GM21423 (cell line): Measurements from ENCODE around the gene WSB1.

Experiments
- ATAC-seq: cut with Tn5 transposase; IDR thresholded peaks from one replicate; pipeline ENCODE4 v1.9.1; 2021; ENCODE audit warnings: mild to moderate bottlenecking, moderate library complexity; ENCODE audit not compliant: unreplicated experiment

The WSB1 gene

DNA sequence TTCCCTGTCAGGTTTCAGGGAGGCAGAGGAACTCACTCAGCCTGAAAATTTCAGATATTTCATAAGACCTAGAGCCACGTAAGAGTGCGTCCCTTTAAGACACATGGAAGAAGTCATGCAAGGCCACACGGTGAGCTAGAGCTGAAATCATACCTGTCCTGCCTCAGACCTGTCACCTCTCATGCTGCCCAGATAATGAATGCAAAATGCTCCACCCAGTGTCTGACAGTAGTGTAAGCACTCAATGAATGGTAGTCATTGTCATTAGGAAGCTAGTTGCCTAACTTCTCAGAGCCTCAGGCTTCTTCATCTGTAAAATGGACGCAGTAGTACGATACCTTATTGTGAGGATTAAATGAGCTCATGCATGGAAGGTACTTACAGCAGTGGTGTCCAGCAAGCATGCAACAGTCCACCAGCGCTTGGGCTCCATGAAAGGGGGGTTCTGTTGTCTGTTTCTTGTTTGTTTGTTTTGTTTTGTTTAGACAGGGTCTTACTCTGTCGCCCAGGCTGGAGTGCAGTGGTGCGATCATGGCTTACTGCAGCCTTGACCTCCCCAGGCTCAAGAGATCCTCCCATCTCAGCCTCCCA lies 60.7 kb downstream of the WSB1 start:
- ATAC-seq, result no peak

DNA sequence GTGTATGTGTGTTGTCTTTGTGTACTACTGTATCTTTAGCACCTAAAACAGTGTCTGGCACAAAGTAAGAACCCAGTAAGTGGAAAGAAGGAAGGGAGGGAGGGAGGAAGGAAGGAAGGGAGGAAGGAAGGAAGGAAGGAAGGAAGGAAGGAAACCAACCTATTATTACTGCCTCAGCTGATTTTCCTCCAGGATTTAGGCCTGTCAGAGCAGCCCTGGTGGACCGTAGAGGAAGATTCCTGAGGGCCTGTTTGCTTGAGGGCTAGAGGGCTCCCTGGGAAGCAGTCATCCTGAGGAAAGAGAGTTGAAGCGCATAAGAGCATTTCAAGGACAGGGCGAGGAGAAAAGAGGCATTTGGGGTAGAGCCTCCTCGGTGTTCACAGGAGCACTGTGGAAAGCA lies 61.5 kb downstream of the WSB1 start:
- ATAC-seq, result no peak

DNA sequence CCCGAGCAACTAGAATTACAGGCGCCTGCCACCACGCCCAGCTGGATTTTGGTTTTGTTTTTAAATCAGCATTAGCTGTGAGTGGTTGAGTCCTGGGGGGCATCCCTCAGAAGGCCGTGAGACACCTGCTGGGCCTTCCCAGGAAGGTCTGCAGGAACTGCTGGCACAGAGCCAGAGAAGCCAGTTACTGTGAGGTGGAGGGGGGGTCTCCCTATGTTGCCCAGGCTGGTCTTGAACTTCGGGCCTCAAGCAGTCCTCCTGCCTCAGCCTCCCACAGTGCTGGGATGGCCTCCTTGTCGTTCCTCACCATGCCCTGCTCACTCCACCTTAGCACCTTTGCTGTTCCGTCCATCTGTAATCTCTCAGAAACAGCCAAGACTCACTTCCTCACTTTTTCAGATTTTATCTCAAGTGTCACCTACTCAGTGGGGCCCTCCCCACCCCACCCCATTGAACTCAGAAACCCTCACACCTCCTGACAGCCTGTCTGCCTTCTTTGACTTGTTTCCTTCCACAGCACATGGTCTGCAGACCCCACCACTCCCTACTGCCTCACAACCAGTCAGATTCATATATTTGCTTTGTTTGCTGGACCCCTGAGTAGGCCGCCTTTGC lies 62.3 kb downstream of the WSB1 start:
- no peak for ATAC-seq

DNA sequence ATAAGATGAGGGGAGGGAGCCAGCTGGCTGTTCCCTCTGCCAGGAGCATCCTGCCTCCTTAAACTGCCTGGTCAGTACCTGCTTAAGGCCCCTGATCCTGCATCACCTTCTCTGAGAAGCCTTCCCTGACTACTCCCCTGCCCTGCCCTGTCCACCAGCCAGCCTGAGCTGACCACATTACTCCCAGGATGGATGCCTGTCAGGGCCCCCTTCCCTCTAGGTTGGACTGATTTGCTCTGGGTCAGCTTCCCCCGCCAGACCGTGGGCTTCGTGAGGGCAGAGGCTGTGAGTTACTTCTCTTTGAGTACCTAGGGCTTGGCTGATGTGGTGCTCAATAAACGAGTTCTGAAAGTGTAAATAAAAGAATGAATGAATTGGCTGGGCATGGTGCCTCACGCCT lies 63.3 kb downstream of the WSB1 start:
- no peak for ATAC-seq

DNA sequence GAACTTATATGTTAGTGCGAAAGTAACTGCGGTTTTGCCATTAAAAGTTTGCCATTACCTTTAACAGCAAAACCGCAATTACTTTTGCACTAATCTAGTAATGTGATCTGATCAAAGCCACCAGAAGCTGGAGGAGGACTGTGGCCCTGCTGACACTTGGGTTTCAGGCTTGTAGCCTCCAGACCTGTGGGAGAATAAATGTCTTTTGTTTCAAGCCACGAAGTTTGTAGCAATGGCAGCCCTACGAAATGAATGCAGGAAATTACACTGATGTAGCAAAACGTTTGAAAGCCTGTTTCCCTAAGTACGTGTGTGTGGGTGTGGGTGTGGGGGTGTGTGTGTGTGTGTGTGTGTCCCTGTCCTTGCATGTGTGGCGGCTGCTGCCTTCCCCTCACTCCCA lies 66.6 kb downstream of the WSB1 start:
- ATAC-seq, result no peak

GRCh38 chr17:27361695-27362094 lies 67.8 kb downstream of the WSB1 start:
- no peak for ATAC-seq

- ATAC-seq, result no peak
Measured at GRCh38 chr17:27362503-27362902, 68.6 kb downstream of the WSB1 start.

DNA sequence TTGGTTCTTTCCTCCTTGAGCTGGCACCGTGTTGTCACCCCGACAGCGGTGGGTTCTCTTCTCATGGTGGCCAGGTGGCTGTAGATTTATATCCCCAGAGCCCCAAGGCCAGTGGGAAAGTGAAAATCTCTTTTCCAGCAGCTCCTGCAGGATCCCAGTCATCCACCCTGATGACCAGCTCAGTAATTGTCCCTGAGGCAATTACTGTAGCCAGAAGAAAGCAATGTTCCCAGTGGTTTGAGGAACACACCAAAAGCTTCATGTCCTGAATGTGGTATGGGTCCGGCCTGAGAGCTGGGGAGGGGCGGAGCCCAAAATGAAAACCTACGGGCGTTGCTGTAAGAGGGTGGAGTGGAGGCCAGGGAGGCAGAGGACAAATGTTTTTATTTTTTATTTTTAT lies 69.0 kb downstream of the WSB1 start:
- ATAC-seq, result no peak

- ATAC-seq, result no peak
Measured at GRCh38 chr17:27363326-27363725, 69.4 kb downstream of the WSB1 start.
